Ovary (tissue), 3 donors: ENCODE results near the gene PROSER3.

Experiments
- CTCF ChIP-seq, 3 donors: fragments of 450-650 bp in 2 of 3; fragments of 200-600 bp in 1 of 3; IDR thresholded peaks; one replicate each; pipeline versions ENCODE4 v1.5.1 to v1.8.0; 2016 to 2022; ENCODE audit warnings: antibody characterized with exemption in 3 of 3, mild to moderate bottlenecking in 1 of 3
- EP300 ChIP-seq: sonication (generic); formaldehyde crosslinking; IDR thresholded peaks from one replicate; pipeline ENCODE4 v1.6.1; 2017; ENCODE audit warnings: antibody characterized with exemption
- POLR2A ChIP-seq: fragments of 450-650 bp; IDR thresholded peaks from one replicate; pipeline ENCODE4 v1.6.1; 2017; ENCODE audit warnings: antibody characterized with exemption, mild to moderate bottlenecking, moderate library complexity
- donor health status: DM: no; HTN: no; CAD: no.

DNA sequence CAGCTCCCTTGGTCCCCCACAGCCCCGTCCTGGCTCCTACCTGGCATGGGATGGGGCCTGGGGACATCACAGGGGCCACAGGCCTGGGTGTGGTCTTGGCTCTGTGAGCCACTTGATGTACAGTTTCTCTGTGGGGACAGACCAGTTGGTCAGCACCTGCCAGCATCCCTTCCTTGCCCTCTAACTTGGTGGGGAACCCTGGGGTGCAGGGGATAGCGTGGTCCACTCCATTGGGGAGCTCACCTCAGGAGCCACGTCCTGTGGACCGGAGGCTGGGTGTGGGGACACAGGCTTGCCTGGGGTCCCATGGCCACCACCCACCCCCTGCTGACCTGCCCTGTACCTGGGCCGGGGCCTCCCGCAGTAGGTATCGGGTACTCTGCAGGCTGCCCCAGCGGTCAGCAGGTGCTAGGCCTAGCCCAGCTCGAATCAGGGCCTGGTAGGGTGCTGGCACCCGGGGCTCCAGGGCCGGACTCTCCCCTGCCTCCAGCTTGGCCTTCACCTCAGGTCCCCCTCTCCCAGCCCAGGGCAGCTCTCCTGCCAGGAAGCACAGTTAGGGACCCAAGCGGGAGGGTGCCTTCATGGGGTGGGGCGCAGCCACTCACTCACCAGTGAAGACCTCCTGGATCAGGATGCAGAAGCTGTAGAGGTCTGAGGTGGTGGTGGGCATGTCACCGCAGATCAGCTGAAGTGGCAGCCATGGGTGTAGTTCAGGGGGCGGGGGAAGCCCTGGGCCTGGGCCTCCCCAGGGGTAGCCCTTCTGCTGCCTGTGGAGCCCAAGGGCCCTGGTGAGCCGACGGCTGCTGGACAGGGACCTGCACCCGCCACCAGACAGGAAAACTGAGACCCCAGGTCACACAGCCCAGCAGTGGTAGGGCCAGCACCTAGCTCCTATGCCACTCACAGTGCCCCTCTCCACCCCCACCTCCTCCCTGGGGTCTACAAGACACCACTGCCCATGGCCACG lies 32.3 kb downstream of the PROSER3 start:
- no peak for TF ChIP-seq CTCF (IDR thresholded peaks at IDR 0.05)
- no peak for TF ChIP-seq EP300
- TF ChIP-seq POLR2A, result no peak
